GM21529 (cell line): Measurements from ENCODE around the gene ERBIN.

Experiments used
- ATAC-seq: cut with Tn5 transposase; IDR thresholded peaks from one replicate; pipeline ENCODE4 v1.9.1; 2021; ENCODE audit not compliant: unreplicated experiment

Gene ERBIN

DNA sequence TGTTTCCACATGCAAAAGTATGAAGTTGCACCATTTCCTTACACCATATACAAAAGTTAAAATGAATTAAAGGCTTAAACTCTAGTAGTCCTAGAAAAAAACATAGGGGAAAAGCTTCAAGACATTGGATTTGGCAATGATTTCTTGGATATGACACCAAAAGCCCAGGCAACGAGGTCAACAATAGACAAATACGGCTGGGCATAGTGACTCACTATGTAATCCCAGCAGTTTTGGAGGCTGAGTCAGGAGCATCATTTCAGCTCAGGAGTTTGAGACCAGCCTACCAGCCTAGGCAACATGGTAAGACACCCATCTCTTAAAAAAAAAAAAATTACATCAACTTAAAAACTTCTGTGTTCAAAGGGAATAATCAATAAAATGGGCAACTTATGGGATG, 186.8 kb downstream of the ERBIN start:
- no peak for ATAC-seq

- no peak for ATAC-seq
These were observed 191.9 kb downstream of the ERBIN start for GRCh38 chr5:66118304-66118703.

DNA sequence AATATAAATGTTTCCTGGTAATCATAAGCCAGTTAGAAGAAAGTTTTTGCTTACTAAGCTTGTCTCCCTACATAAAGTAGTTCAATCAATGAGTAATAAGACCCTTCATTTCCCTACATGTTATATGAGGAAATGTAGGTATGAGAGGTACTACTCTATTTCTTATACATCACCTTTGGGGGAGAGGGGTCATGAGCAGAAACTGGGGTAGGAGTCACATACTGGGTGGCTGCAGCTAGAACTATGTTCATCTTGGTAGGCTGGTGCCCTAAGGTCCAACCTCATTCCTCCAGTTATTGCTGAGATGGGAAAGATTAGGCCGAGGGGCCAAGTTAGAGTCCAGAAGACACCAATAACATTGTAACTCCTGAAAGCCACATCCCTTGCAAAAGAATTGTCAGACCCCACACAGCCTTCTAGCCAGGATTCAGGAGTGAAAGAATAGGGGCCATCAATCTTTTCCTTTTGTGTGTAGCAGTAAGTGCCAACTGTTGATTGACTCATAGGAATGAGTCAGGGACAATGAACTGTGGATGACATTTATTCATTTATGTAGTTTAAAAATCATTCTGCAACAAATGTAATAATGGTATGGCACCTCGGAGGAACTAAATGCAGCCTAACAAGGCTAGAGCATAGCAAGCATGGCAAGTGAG, 196.1 kb downstream of the ERBIN start:
- no peak for ATAC-seq

DNA sequence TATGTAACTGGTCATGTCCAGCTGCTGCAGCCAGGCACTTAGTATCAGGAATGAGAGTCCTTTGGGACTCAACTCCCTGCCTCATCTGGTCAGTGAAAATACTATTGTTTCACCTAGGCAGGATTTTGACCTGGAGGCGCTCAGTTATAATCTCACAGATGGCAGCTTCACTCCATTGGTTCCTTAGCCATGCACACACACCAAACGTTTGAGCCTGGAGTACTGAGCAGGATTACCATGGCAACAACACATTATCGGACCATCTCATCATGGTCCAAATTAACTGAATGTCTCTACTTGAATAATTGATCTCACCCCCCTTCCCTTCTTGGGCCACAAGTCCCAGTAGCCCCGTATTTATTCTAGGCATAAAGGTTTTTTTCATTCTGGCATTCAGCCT, 202.8 kb downstream of the ERBIN start:
- ATAC-seq, result no peak

GRCh38 chr5:66130493-66130892, 204.1 kb downstream of the ERBIN start:
- ATAC-seq, result no peak
